Body of pancreas (tissue), 4 donors: ENCODE data around the gene PNPLA3.

ENCODE experiments used
- CTCF ChIP-seq, 7 experiments: fragments of 450-650 bp in 4 of 7; fragments of 200-600 bp in 3 of 7; sonication (generic) in 3 of 7; IDR thresholded peaks; one replicate each; pipeline ENCODE4 v1.5.1; 2016 to 2019; ENCODE audit warnings: antibody characterized with exemption in 7 of 7
- POLR2A ChIP-seq, 3 donors: fragments of 450-650 bp; IDR thresholded peaks; one replicate each; pipeline ENCODE4 v1.6.1; 2016; ENCODE audit warnings: antibody characterized with exemption in 3 of 3, mild to moderate bottlenecking in 2 of 3

- TF ChIP-seq CTCF (IDR thresholded peaks at IDR 0.05) = no peak
- TF ChIP-seq POLR2A (IDR thresholded peaks at IDR 0.05) = no peak
Observed at GRCh38 chr22:43980579-43980978, 57.0 kb downstream of the PNPLA3 start.
